Measurements from ENCODE around the gene ISM1.

ISM1 gene

GRCh38 chr20:13251904-13252297 lies 30.8 kb downstream of the ISM1 start:
- no peak for DNase-seq (ENCODE audit: low read depth in 1 of 2, low spot score in 1 of 2)

GRCh38 chr20:13255356-13255755 lies 34.3 kb downstream of the ISM1 start:
- no peak for DNase-seq (ENCODE audit: low read depth in 1 of 2, low spot score in 1 of 2)

- no peak for DNase-seq (ENCODE audit: low read depth in 1 of 2, low spot score in 1 of 2)
Observed at GRCh38 chr20:13256606-13257005, 35.5 kb downstream of the ISM1 start.

GRCh38 chr20:13259921-13260320 lies 38.8 kb downstream of the ISM1 start:
- no peak for DNase-seq (ENCODE audit: low read depth in 1 of 2, low spot score in 1 of 2)

- no peak for DNase-seq (ENCODE audit: low read depth in 1 of 2, low spot score in 1 of 2)
Observed at GRCh38 chr20:13260650-13261279, 39.7 kb downstream of the ISM1 start.

GRCh38 chr20:13261460-13262301 lies 40.6 kb downstream of the ISM1 start:
- DNase-seq (ENCODE audit: low read depth in 1 of 2, low spot score in 1 of 2), result peak; percentile 53 to 56

- DNase-seq (ENCODE audit: low read depth in 1 of 2, low spot score in 1 of 2), result no peak
Observed at GRCh38 chr20:13262302-13262650, 41.2 kb downstream of the ISM1 start.

GRCh38 chr20:13262671-13263360 lies 41.7 kb downstream of the ISM1 start:
- DNase-seq (ENCODE audit: low read depth in 1 of 2, low spot score in 1 of 2), result no peak

GRCh38 chr20:13263451-13263850 lies 42.4 kb downstream of the ISM1 start:
- DNase-seq (ENCODE audit: low read depth in 1 of 2, low spot score in 1 of 2), result no peak

GRCh38 chr20:13264907-13265306 lies 43.8 kb downstream of the ISM1 start:
- no peak for DNase-seq (ENCODE audit: low read depth in 1 of 2, low spot score in 1 of 2)

- no peak for DNase-seq (ENCODE audit: low read depth in 1 of 2, low spot score in 1 of 2)
Observed at GRCh38 chr20:13265941-13266340, 44.9 kb downstream of the ISM1 start.

GRCh38 chr20:13267231-13267630 lies 46.2 kb downstream of the ISM1 start:
- no peak for DNase-seq (ENCODE audit: low read depth in 1 of 2, low spot score in 1 of 2)

GRCh38 chr20:13268953-13269352 lies 47.9 kb downstream of the ISM1 start:
- no peak for DNase-seq (ENCODE audit: low read depth in 1 of 2, low spot score in 1 of 2)

- DNase-seq (ENCODE audit: low read depth in 1 of 2, low spot score in 1 of 2), result no peak
Observed at GRCh38 chr20:13270211-13270610, 49.1 kb downstream of the ISM1 start.

- no peak for DNase-seq (ENCODE audit: low read depth in 1 of 2, low spot score in 1 of 2)
Observed at GRCh38 chr20:13271098-13271497, 50.0 kb downstream of the ISM1 start.

- DNase-seq (ENCODE audit: low read depth in 1 of 2, low spot score in 1 of 2), result no peak
Observed at GRCh38 chr20:13271977-13272975, 51.2 kb downstream of the ISM1 start.

GRCh38 chr20:13274275-13274861 lies 53.3 kb downstream of the ISM1 start:
- no peak for DNase-seq (ENCODE audit: low read depth in 1 of 2, low spot score in 1 of 2)

GRCh38 chr20:13276945-13277541 lies 56.0 kb downstream of the ISM1 start:
- DNase-seq (ENCODE audit: low read depth in 1 of 2, low spot score in 1 of 2), result no peak

GRCh38 chr20:13277663-13278295 lies 56.7 kb downstream of the ISM1 start:
- DNase-seq (ENCODE audit: low read depth in 1 of 2, low spot score in 1 of 2), result no peak

Measured in stimulated activated CD4-positive, alpha-beta T cell treated with anti-CD3 and anti-CD28 coated beads, Interleukin-15, amount 100 ng/mL, for 1 hour (primary cell).